Stimulated activated CD4-positive, alpha-beta T cell treated with anti-CD3 and anti-CD28 coated beads, Interleukin-2, amount 100 ng/mL, for 24 hours (primary cell): ENCODE data around the gene PPM1F.

Source experiments
- DNase-seq, 2 donors: peaks; one replicate each; pipeline ENCODE4 v3.0.0-alpha.2; 2020

PPM1F gene

GRCh38 chr22:21975273-21975672 is 22.6 kb upstream of the PPM1F start:
- no peak for DNase-seq

DNA sequence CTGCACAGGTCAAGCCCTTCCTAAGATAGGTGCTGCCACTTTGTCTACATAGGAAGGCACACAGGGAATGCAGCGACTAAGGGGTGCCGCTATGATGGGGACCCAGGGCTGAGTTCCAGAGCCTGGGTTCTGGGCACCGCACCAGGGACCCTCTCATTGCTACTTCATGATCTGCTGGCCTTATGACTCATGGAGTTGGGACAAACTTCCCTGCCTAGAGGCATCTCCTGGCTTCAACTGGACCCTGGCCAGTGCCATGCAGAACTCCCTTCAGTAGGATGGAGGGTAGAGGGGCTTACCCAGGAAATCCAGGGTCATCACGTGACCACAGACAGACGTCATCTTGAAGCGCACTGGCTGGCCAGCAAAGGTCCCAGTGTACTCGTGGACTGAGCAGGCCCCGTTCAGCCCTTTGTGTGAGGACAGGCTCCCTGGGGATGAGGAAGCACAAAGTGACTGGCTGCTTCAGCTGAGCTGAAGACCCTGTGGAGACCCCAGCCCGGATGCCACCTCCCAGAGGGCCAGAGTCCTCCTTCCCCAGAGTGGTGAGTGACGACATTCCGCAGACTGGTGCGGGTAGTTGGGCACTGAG is 21.5 kb upstream of the PPM1F start:
- DNase-seq = no peak

DNA sequence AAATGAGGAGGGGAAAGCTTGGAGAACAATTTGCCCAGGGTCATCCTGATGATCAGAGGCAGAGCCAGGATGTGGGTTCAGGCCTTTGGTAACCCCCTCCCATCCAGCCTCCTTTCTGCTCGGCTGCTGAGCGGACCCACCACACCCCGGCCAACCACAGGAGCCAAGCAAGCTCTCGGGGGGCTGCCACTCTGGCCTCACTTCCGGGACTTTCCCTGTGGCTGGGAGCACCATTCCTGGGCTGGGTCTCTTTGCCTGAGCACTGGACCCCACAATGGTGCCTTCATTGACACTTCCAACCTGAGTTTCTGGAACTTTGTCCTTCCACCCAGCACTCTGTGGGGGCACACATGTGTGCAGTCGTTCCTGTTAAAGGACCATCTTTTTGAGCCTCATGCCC is 20.2 kb upstream of the PPM1F start:
- no peak for DNase-seq

DNA sequence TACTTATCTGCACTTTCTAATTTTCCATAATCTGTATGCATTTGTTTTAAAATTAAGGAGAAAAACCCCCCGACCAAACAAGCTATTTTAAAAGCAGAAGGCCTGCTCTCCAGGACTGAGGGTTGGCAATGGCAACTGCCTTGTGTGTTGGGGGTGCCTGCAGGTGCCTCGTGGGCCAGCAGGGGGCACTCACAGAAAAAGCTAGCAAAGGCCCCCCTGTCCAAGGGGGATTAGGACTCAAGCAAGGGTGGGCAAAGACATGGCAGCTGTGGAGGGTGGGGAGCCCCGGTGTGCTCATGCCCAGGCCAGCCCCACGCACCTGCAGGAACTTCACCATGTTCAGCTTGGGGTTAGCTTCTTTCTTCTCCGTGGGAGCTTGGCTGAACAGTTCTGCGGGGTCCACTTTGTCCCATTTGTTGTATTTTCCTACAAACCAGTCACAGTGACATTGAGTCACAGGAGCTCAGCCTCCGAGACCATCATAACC is 19.7 kb upstream of the PPM1F start:
- DNase-seq = peak; percentile 70

DNA sequence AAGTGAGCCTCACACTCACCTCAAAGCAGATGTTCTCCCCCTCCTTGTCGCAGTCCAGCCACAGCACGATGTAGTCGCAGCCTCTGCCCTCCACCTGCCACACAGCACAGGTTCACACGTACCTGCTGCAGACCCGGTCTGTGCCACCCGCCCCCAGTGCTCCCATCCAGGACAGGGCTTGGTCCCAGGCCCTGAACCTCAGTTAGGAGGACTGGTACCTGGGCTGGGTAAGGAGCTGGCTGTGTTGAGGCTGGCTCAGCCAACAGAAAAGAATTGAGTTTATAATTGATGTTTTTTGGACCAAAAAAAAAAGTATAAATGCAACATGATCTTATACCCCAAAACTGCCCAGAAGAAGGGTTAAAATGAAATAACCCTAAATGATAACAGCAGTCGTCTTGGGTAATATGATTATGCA is 19.2 kb upstream of the PPM1F start:
- DNase-seq = no peak

GRCh38 chr22:21970800-21971617 is 18.4 kb upstream of the PPM1F start:
- DNase-seq = no peak

DNA sequence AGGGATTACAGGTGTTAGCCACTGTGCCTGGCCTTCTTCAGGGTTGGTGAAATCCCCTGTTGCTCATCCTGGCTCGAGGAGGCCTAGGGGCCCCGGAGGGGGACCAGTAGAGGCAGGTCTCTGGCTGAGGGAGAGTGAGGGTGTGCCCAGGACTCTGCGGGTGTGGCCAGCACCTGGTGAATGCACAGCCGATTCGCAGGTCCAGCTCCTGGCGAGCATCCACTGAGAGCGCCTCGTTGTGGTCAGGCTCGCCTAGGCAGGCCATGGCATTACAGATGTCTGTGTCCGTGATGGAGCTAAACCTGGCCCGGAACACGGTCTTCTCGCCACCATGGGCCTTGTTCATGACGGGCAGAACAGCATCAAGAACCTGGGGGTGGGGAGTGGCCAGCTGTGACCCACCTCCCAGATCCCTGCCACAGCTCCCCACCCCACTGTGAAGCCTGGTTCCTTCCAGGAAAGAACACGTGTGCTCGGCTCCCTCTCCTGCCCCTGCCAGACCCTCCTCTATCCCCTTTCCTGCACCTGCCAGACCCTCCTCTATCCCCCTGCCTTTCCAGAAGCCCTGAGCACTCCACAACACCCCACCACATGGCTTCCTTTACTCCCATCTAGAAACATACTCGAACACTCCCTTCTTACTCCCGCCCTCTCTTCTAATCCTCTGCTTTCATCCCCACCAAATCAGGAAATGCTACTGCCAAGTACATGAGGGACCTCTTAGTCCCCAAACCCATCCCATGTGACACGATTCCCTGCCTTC is 17.6 kb upstream of the PPM1F start:
- DNase-seq = no peak

GRCh38 chr22:21968452-21969129 is 15.9 kb upstream of the PPM1F start:
- no peak for DNase-seq

GRCh38 chr22:21967693-21968271 is 15.1 kb upstream of the PPM1F start:
- no peak for DNase-seq

DNA sequence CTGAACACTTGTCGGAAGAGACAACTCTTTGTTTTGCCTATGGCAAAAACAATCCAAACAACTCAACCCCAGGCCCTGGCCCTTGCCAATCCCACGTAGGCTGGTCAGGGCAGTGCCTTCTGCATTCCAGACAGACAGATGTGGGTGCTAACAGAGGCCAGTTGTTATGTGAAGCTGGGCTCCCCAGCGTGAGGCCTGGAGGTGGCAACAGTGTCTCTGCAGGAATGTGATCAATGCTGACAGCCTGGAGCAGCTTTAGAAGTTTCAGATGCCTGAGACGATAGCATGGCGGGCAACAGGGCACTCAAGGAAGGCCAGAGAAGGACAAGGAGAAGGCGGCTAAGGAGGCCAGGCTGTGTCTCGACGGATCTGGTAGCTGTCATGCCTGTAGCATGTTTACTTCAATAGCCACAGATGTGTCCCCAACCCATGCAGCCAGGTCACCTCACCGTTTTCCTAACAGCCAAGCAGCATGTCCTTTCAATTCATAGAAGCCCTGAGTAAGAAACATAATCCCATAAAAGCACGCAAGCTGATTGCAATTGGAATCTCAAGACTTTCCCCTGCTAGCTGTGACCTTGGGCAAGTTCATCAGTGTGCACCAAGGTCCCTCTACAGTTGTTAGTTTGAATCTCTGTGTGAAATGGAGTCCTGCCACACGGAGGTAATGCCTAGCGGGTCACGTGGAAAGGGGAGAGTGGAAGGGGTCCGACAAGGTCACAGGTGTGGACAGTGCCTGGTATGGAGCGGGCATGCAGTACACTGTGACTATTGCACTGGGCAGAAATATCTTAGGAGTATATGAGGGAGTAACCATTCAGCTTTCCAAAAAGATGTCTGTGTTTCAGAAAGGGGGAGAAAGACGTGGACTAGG is 14.2 kb upstream of the PPM1F start:
- DNase-seq = no peak

DNA sequence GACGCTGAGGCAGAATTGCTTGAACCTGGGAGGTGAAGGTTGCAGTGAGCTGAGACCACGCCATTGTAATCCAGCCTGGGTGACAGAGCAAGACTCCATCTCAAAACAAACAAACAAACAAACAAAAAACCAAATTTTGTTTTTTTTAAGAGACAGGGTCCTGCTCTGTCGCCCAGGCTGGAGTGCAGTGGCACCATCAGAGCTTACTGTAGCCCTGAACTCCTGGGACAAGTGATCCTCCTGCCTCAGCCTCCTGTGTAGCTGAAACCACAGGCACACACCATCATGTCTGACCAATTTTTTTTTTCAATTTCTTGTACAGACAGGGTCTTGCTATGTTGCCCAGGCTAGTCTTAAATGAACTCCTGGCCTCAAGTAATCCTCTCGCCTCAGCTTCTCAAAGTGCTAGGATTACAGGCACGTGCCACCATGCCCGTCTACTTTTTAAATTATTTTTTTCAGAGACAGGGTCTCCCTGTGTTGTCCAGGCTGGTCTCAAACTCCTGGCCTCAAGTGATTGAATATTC is 13.2 kb upstream of the PPM1F start:
- DNase-seq = no peak

DNA sequence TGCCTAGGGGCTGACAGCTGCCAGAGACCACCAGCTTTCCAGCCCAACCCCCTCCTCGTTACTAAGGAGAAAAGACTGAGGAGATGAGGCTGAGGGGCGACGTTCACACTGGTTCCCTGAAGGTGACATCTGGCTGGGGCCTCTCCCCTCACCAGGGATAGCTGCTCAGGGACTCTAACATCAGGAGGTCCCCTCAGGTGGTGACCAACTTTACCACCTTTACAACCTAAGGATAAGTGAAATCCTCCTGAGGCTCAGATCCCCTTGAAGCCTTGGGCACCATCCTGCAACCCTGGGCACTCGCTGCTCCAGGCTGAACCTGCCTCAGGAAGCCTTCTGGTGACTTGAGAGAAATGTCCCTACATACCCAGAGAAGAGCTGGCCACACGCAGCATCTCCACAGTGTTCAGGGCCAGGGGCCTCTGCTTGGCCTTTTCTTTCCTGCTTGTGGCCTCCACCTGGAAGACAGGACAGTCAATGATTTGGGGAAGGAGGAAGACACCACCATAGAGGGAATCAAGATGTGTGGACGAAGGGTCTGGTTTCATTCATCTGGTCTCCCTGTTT is 12.4 kb upstream of the PPM1F start:
- no peak for DNase-seq

- DNase-seq = no peak
These were observed 11.6 kb upstream of the PPM1F start for GRCh38 chr22:21964234-21964633.

DNA sequence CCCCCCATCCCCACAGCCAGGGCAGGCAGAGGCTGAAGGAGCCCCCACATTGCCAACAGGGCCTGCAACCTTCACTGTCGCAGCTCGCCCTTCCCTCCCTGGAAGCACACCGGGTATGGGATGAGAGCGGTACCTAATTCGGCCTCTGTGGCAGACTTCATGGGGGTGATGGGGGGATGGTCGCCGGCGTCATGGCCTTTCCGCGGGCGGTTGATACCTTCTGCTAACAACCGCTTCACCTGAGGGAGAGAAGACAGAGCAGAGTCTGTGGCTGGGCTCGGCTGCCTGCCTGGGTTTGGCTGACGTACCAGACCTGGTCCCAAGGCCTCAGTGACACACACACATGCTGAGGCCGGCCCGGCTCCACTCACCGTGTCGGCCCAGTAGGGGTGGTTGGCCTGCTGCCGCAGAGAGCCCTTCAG is 11.2 kb upstream of the PPM1F start:
- no peak for DNase-seq

GRCh38 chr22:21963286-21963685 is 10.6 kb upstream of the PPM1F start:
- no peak for DNase-seq

GRCh38 chr22:21962655-21962949 is 10.0 kb upstream of the PPM1F start:
- no peak for DNase-seq

DNA sequence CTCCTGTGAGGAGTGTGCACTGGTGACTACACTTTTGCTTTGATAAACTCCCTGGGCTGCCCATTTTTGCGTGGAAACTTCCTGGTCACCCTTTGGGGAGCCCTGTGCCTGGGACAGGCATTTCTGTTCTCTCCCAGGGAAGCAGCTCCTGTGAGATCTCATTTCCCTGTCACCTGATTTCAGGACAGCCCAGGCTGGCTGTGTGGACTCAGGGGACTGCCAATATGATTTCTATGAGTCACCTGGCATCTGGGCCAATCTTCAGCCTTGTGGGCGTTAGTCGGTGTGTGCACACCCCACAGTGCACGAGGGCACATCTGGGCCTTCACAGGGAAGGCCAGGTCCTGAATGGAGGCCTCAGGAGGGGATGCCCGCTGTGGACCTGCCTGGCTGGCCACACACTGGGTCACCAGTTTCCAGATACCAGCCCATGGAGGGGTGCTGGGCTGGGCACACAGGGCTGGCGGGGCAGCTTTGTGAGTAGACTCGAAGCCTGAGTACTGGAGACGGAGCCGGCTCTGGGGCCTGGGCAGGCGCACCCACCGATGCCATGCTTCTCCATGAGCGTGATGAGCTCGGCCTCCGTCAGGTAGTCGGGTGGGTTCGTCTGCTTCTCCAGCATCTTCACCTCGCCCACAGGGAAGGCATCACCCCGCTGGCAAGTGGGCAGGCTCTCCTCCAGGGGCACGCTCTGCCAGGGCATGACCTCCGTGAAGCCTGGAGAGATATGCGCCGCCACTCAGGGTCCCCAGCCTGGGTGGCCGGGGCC is 9.4 kb upstream of the PPM1F start:
- DNase-seq = no peak

GRCh38 chr22:21961127-21961867 is 8.6 kb upstream of the PPM1F start:
- no peak for DNase-seq

- DNase-seq = no peak
These were observed 7.8 kb upstream of the PPM1F start for GRCh38 chr22:21960200-21961126.
